ENCODE measurements around the gene C12orf76. TPM values are rescaled to one million over a fixed set of nuclear protein-coding genes. Genes with fewer than 3 reads are reported as not detected.

Gene C12orf76
- total RNA-seq, 1 experiment from 2014 or later = 9.7 TPM

DNA sequence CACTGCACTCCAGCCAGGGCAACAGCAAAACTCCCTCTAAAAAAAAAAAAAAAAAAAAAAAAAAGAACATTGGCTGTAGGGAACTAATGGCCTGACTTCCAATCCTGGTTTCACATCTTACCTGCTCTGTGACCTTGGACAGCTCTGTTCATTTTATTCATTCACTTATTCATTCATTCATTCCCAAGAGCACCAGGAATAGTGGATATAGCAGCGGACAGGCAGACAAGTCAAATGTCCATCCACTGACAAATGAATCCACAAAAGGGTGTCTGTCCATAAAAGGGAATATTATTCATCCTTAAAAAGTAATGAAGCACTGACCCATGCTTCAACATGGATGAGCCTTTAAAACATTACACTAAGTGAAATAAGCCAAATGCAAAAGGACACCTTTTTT, 27.6 kb upstream of the C12orf76 start:
- no peak overlapping the region for H3T11ph ChIP-seq (ENCODE audit: low read length)
- no peaks in the 10 kb centered on the region for H4K20me1 ChIP-seq (ENCODE audit: control insufficient read depth, insufficient read depth, insufficient read length)
- no peak overlapping the region for H3K27ac ChIP-seq (ENCODE audit: insufficient read length, low read depth, low read length)
- peaks cover 6% of the 10 kb centered on the region in 2 experiments; a peak in 1 of 4 replicates for H3K4me1 Mint-ChIP-seq
- H2BK120ac ChIP-seq (ENCODE audit: low read depth, low read length, poor library complexity, severe bottlenecking) = no peak overlapping the region
- H3K79me2 ChIP-seq (ENCODE audit: insufficient read depth, low read length) = no peaks in the 10 kb centered on the region
- H3K56ac ChIP-seq (ENCODE audit: insufficient read length, low read depth, low read length) = no peak overlapping the region
- no peak overlapping the region for H3K27ac Mint-ChIP-seq
- no peak overlapping the region for H4K91ac ChIP-seq (ENCODE audit: insufficient read length, low read depth, low read length)
- DNase-seq = no peak
- no peaks in the 10 kb centered on the region for H3K23me2 ChIP-seq (ENCODE audit: insufficient read length, low read depth, low read length, poor library complexity, severe bottlenecking)
- H3K4me1 ChIP-seq (ENCODE audit: insufficient read depth, low read length) = no peaks in the 10 kb centered on the region
- H2AK5ac ChIP-seq (ENCODE audit: insufficient read length, low read length) = no peak overlapping the region
- TF ChIP-seq, protein P1, sequence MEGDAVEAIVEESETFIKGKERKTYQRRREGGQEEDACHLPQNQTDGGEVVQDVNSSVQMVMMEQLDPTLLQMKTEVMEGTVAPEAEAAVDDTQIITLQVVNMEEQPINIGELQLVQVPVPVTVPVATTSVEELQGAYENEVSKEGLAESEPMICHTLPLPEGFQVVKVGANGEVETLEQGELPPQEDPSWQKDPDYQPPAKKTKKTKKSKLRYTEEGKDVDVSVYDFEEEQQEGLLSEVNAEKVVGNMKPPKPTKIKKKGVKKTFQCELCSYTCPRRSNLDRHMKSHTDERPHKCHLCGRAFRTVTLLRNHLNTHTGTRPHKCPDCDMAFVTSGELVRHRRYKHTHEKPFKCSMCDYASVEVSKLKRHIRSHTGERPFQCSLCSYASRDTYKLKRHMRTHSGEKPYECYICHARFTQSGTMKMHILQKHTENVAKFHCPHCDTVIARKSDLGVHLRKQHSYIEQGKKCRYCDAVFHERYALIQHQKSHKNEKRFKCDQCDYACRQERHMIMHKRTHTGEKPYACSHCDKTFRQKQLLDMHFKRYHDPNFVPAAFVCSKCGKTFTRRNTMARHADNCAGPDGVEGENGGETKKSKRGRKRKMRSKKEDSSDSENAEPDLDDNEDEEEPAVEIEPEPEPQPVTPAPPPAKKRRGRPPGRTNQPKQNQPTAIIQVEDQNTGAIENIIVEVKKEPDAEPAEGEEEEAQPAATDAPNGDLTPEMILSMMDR (conservative IDR thresholded peaks at IDR 0.05) = no peak
- H3K9ac ChIP-seq (ENCODE audit: extremely low read depth, insufficient read length, low read length) = no peak overlapping the region
- H3K9me3 ChIP-seq (ENCODE audit: control insufficient read depth, low read depth, low read length) = no peaks in the 10 kb centered on the region
- H2BK12ac ChIP-seq (ENCODE audit: insufficient read length, low read depth, low read length) = no peak overlapping the region
- H3K36me3 Mint-ChIP-seq (ENCODE audit: insufficient read depth in 1 of 3, low read depth in 3 of 3) = peaks cover 0 to 2% (median 0%) of the 10 kb centered on the region in 3 experiments; a peak in 1 of 7 replicates
- no peaks in the 10 kb centered on the region for H3K79me1 ChIP-seq (ENCODE audit: insufficient read depth, low read depth, low read length, poor library complexity, severe bottlenecking)
- no peak overlapping the region for H2BK15ac ChIP-seq (ENCODE audit: low read depth, low read length)
- H3K23ac ChIP-seq (ENCODE audit: insufficient read length, low read depth, low read length) = no peak overlapping the region
- H3K4me3 Mint-ChIP-seq = no peak overlapping the region
- no peak overlapping the region for H2BK5ac ChIP-seq (ENCODE audit: insufficient read length, low read length)
- H3K27me3 Mint-ChIP-seq (ENCODE audit: low read depth) = peaks cover 5% of the 10 kb centered on the region
- no CpG with 5 or more reads among the region's 1 CpG for WGBS (ENCODE audit: extremely low coverage, insufficient read length, low lambda C conversion rate)
- H3K4ac ChIP-seq (ENCODE audit: low read depth, low read length) = no peak overlapping the region
- H3K27me3 ChIP-seq (ENCODE audit: insufficient read depth, low read length) = no peaks in the 10 kb centered on the region
- no peak overlapping the region for H4K5ac ChIP-seq (ENCODE audit: insufficient read length, low read depth, low read length)
- no peak overlapping the region for H2AFZ ChIP-seq (ENCODE audit: low read length)
- no peak overlapping the region for H3K14ac ChIP-seq (ENCODE audit: insufficient read depth, low read length)
- H3K4me2 ChIP-seq (ENCODE audit: insufficient read depth, insufficient read length, low read length) = no peak overlapping the region
- no peak overlapping the region for H4K8ac ChIP-seq (replicated peaks; ENCODE audit: insufficient read length, low read depth, low read length)
- no peak overlapping the region for H3K18ac ChIP-seq (ENCODE audit: insufficient read length, low read depth, low read length)
- no peak overlapping the region for H2BK20ac ChIP-seq (ENCODE audit: low read depth, low read length, poor library complexity, severe bottlenecking)
- peaks cover 3% of the 10 kb centered on the region in 2 experiments; a peak in 3 of 5 replicates for H3K9me3 Mint-ChIP-seq

All from H9 (cell line).